HG02884 (cell line): Measurements from ENCODE around the gene RIPOR1.

Experiments used
- ATAC-seq: cut with Tn5 transposase; IDR thresholded peaks from one replicate; pipeline ENCODE4 v1.9.1; 2021; ENCODE audit warnings: mild to moderate bottlenecking, moderate library complexity; ENCODE audit not compliant: unreplicated experiment

The RIPOR1 gene

GRCh38 chr16:67594956-67595355, 66.3 kb downstream of the RIPOR1 start:
- no peak for ATAC-seq
